GM18867 (cell line): Measurements from ENCODE around the gene LRCH4.

ENCODE experiments used
- ATAC-seq: cut with Tn5 transposase; IDR thresholded peaks from one replicate; pipeline ENCODE4 v1.9.1; 2021; ENCODE audit warnings: mild to moderate bottlenecking, moderate library complexity; ENCODE audit not compliant: unreplicated experiment

The LRCH4 gene

GRCh38 chr7:100583132-100584053 lies 2.5 kb downstream of the LRCH4 start:
- ATAC-seq, result no peak

DNA sequence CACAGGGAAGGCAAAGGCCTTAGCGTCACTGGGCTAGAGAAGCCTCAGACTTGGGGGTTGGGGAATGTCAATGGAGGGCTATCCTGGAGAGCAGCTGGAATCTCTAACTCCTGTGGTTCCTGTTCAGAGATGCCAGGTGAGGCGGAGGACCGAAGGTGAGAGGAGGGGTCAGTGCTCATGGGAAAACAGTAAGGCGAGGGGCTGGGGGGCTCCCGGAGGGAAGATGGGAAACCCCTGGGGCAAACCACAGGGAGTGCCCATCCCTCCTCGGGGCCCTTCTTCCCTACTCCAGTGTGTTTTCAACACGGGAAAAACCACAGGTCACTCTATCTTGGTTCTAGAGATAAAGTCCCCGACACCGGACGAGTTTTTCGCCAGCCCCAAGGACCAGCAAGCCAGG lies 3.3 kb downstream of the LRCH4 start:
- ATAC-seq, result no peak

GRCh38 chr7:100582041-100582579 lies 3.8 kb downstream of the LRCH4 start:
- ATAC-seq, result no peak

DNA sequence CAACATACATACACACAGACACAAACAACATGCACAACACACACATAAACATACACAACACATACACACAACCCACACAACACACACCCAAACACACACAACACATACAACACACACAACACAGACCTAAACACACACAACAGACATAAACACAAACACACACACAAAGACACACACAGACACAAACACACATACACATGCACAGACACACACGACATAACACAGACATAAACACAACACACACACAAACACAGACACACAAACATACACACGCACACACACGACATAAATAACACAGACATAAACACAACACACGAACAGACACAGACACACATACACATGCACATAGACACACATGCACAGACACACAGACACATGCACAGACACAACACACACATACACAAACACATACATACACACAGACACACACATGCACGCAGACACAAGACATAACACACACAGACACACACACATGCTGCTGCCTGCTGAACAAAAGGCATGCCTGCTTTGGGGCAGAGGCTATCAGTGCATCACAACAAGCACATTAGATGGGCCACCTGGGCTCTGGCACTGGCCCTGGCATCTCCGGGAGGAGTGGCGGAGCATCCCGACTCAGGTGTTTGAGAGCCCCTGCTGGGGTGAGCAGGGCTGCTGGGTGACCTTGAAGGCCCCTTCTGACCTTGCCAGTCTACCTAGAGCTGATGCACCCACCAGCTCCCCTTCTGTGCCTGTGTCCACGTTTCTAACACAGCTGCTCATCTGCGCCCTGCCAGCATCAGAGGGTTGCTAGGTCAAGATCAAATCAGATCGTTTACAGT lies 5.3 kb downstream of the LRCH4 start:
- no peak for ATAC-seq

DNA sequence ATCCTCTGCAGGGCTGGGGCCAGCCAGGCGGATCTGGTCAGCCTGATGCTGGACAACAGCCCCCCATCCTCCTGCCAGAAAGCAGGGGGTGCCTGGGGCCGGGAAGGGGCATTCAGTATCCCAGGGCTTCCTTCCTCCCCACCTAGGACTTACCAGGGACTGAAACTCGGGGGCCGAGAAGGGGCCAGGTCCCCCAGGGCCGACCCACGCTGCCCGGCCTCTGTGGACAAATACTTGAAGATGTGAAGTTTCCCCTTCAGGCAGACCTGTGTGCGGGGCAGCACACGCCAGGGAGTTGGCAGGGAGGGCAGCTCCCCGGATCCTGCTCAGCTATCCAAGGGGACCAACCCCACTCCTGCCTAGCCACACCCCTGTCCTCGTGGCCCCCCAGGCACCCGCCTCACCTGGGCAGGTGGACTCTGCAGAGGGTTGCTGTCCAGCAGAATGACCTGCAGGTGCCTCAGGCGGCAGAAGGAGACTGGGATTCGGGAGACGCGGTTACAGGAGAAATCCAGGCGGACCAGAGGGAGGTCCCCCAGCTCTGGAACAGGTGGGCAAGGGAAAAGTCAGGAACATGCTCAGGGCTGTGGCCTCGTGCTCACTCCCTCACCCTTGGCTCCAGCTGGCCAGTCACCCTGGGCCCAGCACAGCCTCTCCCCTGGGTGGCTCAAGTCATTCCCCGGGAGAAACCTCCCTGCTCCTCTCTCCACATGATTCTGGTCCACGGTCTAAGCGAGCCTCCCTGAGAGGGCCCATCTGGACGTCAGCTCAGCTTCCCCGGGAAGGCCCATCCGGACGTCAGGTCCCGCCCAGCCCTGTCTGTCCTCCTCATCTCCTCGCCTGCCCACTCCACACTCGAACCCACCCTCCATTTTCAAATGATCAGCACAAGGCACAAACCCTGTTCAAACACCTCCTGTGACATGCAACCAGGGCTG lies 7.4 kb downstream of the LRCH4 start:
- ATAC-seq, result no peak

DNA sequence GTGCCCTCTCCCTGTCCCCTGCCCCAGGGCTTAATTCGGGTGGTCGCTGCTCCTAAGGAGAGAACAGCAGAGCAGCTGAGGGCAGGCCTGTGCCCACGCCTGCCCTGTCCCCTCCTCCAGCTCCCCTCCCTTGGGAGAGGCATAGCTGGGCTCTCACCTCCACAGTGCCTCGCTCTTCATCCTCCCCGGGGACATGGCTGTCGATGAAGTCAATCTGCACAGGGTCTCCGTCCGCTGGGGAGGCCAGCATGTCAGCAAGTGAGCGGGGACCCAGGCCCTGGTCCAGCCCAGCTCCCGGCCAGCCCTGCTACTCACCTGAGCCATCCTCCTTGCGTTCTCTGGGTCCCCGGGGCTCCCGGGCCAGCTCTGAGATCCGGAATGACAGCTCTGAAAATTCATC lies 8.4 kb downstream of the LRCH4 start:
- ATAC-seq, result no peak

DNA sequence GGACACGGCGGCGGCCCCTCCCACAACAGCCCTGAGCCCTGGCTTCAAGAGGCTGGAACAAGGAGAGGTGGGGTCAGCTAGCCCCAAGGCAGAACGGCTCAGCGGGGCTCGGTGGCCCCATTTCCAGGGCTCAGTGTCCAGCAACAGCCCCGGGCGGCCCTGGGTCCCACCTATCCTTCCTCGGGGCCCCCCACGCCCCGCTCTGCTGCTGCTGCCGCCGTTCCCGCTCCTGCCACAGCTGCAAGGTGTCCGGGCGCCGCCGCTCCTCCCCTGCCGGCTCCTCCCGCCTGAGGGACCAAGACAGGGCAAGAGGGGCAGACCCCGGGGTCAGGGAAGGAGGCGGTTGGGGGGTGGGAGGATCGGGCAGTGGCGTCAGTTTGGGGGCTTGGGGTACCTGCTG lies 8.8 kb downstream of the LRCH4 start:
- ATAC-seq, result no peak

DNA sequence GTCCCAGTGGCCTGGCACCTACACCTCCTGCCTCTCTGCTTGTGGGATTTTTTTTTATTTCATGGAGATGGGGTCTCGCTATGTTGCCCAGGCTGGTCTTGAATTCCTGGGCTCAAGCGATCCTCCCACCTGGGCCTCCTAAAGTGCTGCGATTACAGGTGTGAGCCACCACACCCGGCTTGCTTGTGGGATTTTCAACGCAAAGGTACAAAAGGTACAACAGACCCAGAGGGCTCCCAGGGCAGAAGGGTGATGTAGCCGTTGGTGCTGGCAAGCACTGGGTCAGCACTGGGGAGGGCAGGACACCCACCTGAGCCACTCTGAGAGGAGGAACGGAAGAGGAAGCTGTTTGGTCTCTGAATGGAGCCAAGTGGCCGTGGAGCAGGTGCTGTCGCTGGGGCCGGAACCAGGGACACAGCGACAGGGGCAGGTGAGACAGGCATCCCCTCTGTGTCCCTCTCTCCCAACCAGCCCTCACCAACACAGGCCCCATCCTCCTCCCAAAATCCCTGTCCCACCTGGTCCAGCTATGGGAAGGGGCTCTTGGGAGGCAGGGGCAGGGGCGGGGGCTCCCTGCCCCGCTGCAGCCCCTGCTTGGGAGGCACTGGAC lies 9.4 kb downstream of the LRCH4 start:
- no peak for ATAC-seq

DNA sequence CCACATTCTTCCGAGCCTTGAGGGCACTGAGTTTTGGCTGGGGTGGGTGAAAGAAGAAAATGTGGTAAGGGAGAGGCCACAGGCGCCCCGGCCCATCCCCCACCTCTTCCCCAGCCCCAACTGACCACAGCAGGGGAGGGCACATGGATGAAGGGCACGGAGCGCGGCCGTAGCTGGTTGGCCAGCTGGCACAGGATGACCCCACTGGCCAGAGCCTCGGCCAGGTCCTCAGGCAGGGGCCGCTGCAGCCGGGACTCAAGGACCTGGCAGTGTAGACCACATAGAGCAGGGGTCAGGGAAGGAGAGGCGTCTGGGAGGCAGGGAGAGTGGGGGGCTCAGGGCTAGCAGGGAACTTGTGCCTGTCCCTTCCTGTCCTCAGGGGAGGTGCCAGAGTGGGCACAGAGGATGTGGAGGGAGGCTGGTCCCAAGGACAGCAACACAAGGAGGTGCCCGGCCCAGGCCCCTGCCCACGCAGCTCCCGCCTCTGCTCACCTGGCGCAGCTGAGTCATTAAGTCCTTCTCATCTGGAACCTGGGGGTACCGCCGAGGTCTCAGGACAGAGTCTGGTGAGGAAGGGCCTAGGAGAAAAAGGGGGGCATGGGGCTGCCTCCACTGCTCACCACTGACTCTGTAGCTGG lies 10.1 kb downstream of the LRCH4 start:
- ATAC-seq, result no peak

GRCh38 chr7:100575206-100575631 lies 10.7 kb downstream of the LRCH4 start:
- no peak for ATAC-seq

GRCh38 chr7:100574362-100575205 lies 11.3 kb downstream of the LRCH4 start:
- no peak for ATAC-seq

- ATAC-seq, result no peak
These were observed 12.1 kb downstream of the LRCH4 start, which contains the start of gene SAP25 for GRCh38 chr7:100573691-100574361. SAP25 (minus strand) TSS chr7:100573900; CDS start chr7:100573742, 158 bp downstream.

DNA sequence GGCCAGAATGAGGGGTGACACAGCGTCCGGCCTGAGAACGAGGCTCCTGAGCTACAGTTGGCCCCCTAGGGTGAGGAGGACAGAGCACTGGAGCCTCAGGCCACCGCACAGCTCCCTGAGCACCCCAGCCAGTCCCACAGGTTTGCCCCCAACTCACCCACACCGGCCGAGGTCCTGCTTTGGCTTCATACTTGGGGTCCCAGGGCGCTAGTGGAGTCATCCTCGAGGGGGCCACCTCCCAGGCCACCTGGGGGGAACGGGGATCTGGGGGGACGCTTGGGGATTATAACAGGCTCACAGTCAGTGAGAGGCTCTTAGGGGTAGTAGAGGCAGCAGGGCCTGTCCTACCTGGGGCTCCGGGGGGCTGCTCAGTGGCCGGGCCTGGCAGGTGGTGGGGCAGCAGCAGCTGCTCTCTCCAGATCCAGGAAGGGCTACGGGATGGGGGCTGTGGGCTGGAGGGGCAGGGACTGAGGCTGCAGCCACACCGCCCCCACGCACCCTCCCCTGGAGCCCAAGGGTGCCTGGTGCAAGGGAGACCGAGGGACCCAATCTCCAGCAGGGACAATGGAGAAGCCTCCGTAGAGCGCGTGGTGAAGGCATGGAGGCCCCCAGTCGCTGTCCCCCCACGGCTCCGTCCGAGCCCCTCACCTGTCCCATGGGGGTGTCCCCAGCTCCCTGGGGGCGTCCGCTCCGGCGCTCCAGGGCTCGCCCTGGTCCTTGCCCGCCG lies 12.8 kb downstream of the LRCH4 start:
- no peak for ATAC-seq

DNA sequence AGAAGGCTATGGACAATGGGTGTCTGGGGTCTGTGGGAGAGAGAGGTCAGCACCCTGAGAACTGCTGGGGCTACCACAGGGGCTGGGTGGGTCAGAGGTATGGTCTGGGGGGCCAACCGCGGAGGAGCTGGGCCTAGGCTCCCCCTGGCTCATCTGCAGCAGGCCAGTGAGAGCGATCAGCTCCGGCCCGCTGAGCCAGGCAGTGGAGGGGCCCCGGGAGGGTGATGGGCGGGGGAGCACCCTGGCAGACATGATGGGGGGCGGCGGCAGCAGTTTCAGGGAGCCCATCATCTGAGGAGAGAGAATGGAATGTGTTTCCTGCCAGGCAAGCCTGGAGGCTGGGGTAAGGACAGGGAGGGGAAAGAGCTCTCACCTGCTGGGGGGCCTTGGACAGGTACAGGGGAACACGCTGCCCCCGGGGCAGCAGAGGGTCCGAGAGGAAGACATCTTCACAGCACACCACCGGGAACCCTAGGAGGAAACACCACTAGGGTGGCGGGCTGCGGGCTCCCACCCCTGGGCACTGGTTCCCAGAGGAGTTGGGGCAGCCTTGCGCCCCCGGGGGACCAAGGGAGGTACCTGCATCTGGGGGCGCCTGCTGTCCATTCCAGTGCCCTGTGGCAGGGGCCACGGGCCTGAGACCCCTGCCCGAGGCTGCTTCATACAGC lies 13.5 kb downstream of the LRCH4 start:
- ATAC-seq, result no peak

DNA sequence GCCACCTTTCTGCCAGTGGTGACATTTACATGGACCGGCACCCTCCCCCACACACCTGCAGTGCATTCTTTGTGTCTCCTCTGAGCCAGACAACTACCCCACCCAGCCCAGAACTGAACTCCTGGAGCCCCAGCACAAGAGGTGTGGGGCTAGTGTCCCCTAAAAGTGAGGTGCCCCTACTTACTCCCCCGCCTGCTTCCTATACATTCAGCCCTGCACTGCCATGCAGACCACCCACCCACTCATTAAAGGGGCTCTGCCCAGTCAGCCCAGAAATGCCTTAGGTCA lies 14.2 kb downstream of the LRCH4 start:
- ATAC-seq, result no peak

GRCh38 chr7:100570954-100571828 lies 14.7 kb downstream of the LRCH4 start:
- ATAC-seq, result no peak
